Mesendoderm (in vitro differentiated cells): ENCODE data around the gene MOV10.

Source experiments
- DNase-seq: peaks from one replicate; pipeline ENCODE4 v3.0.0; 2013
- H2AK5ac ChIP-seq: 2 replicates; pipeline ENCODE4 v1.6.1; 2013; ENCODE audit warnings: low read length, inconsistent platforms
- H2BK120ac ChIP-seq: 2 replicates; pipeline ENCODE4 v1.6.1; 2013; ENCODE audit warnings: low read depth, mild to moderate bottlenecking, low read length, moderate library complexity, mixed read lengths
- H2BK15ac ChIP-seq: replicated peaks from 2 replicates; pipeline ENCODE4 v1.6.1; 2013; ENCODE audit warnings: low read depth, mild to moderate bottlenecking, moderate library complexity
- H2BK5ac ChIP-seq: 2 replicates; pipeline ENCODE4 v1.6.1; 2013; ENCODE audit warnings: low read length, inconsistent platforms
- H3K18ac ChIP-seq: 2 replicates; pipeline ENCODE4 v1.6.1; 2013; ENCODE audit warnings: mild to moderate bottlenecking, low read length, mixed read lengths
- H3K23ac ChIP-seq: one replicate; pipeline ENCODE4 v1.6.1; 2013; ENCODE audit warnings: low read length
- H3K27ac ChIP-seq: 2 replicates; pipeline ENCODE4 v1.5.1; 2013; ENCODE audit warnings: low read depth, mild to moderate bottlenecking, inconsistent platforms, low read length, moderate library complexity
- H3K27me3 ChIP-seq: 2 replicates; pipeline ENCODE4 v1.6.1; 2013; ENCODE audit warnings: low read length, control low read depth, mild to moderate bottlenecking, inconsistent platforms; ENCODE audit not compliant: insufficient read depth, poor library complexity
- H3K36me3 ChIP-seq: 2 replicates; pipeline ENCODE4 v1.6.1; 2013; ENCODE audit warnings: low read length, inconsistent platforms; ENCODE audit not compliant: control insufficient read depth, insufficient read depth
- H3K4ac ChIP-seq: one replicate; pipeline ENCODE4 v1.6.1; 2013; ENCODE audit warnings: low read depth, mild to moderate bottlenecking, low read length, moderate library complexity
- H3K4me1 ChIP-seq: 2 replicates; pipeline ENCODE4 v1.6.1; 2013; ENCODE audit warnings: low read depth, low read length, inconsistent platforms; ENCODE audit not compliant: control insufficient read depth
- H3K4me2 ChIP-seq: 2 replicates; pipeline ENCODE4 v1.6.1; 2013; ENCODE audit warnings: low read length
- H3K4me3 ChIP-seq: 2 replicates; pipeline ENCODE4 v1.5.1; 2013; ENCODE audit warnings: mild to moderate bottlenecking, low read length
- H3K56ac ChIP-seq: one replicate; pipeline ENCODE4 v1.6.1; 2013; ENCODE audit warnings: low read length
- H3K79me1 ChIP-seq: 2 replicates; pipeline ENCODE4 v1.6.1; 2013; ENCODE audit warnings: low read length, inconsistent platforms
- H3K79me2 ChIP-seq: 2 replicates; pipeline ENCODE4 v1.6.1; 2013; ENCODE audit warnings: mild to moderate bottlenecking, low read length; ENCODE audit not compliant: control insufficient read depth, insufficient read depth
- H3K9ac ChIP-seq: 2 replicates; pipeline ENCODE4 v1.6.1; 2013; ENCODE audit warnings: low read length, inconsistent platforms
- H4K5ac ChIP-seq: one replicate; pipeline ENCODE4 v1.6.1; 2013; ENCODE audit warnings: low read length
- H4K8ac ChIP-seq: one replicate; pipeline ENCODE4 v1.6.1; 2013; ENCODE audit warnings: low read depth, mild to moderate bottlenecking, control low read depth, low read length, moderate library complexity
- WGBS: extraction: QIAGEN DNeasy Blood & Tissue Kit; methylation state at CpG from one replicate; pipeline ENCODE4 v1.1.7; 2013; ENCODE audit warnings: low lambda C conversion rate, missing lambda C conversion rate; ENCODE audit not compliant: insufficient coverage; ENCODE audit errors: extremely low coverage; 5-methylcytosine and 5-hydroxymethylcytosine counted together

MOV10 gene

DNA sequence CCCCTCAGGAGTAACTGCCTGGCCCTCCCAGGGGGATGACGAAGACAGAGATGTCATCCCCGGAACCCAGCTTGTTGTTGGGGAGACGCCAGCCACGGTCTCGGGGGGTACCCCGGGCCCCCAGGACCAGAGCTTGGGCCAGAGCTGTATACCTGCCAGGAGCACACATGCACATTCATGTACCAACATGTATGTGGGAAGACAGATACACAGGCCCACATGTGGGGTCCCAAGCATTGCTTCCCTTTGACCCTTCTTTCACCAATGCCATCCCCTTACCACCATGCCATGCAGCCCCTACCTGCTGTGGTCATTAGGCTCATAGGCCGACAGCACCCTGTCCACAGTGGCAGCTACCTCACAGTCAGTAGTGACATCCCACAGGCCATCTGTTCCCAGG, 35.7 kb downstream of the MOV10 start:
- Histone ChIP-seq H3K79me2 (peaks cover 7% of the 10 kb centered on the region), H3K79me1 (peaks cover 4% of the 10 kb centered on the region), H3K4ac (no peak overlapping the region), H3K27ac (no peak overlapping the region), H3K9ac (no peak overlapping the region), H3K27me3 (no peaks in the 10 kb centered on the region), H2BK120ac (no peak overlapping the region), H4K8ac (no peak overlapping the region), H2AK5ac (no peak overlapping the region), H3K4me3 (no peak overlapping the region), H4K5ac (no peak overlapping the region), H3K56ac (no peak overlapping the region), H3K23ac (peak overlapping the region; percentile 66), H3K4me1 (peaks cover 20% of the 10 kb centered on the region), H2BK5ac (no peak overlapping the region), H2BK15ac (no peak overlapping the region), H3K18ac (no peak overlapping the region), H3K4me2 (no peak overlapping the region), H3K36me3 (no peaks in the 10 kb centered on the region)
- DNase-seq: no peak
- WGBS: no CpG with 5 or more reads among the region's 7 CpGs

DNA sequence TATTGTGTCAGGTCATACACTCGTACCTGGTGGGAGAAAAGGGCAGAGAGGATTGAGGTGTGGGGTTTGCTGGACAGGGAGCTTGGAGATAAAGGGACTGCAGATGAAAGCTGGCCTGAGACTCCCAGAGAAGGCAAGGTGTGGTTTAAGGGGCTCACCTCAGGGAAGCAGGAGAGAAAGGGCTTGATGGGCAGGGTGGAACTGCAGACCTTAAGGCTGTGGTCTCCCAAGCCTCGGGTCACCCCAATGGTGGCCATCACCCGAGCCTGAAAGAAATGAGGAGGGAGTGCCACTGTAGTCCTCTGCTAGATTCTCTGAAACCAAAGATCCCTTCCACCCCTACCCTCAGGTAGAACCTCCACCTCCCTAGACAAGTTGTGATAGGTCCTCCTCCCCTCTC, 36.1 kb downstream of the MOV10 start:
- Histone ChIP-seq H3K79me1 (peaks cover 3% of the 10 kb centered on the region), H3K4ac (no peak overlapping the region), H3K56ac (no peak overlapping the region), H3K23ac (peak overlapping the region; percentile 66), H4K5ac (no peak overlapping the region), H3K27me3 (no peaks in the 10 kb centered on the region), H2AK5ac (no peak overlapping the region), H2BK5ac (no peak overlapping the region), H3K4me3 (no peak overlapping the region), H3K9ac (no peak overlapping the region), H3K27ac (no peak overlapping the region), H2BK120ac (no peak overlapping the region), H3K4me1 (peaks cover 16% of the 10 kb centered on the region), H4K8ac (no peak overlapping the region), H3K79me2 (peaks cover 6% of the 10 kb centered on the region), H3K18ac (no peak overlapping the region), H2BK15ac (no peak overlapping the region), H3K4me2 (no peak overlapping the region), H3K36me3 (no peaks in the 10 kb centered on the region)
- DNase-seq: no peak
- no CpG with 5 or more reads among the region's 3 CpGs for WGBS

DNA sequence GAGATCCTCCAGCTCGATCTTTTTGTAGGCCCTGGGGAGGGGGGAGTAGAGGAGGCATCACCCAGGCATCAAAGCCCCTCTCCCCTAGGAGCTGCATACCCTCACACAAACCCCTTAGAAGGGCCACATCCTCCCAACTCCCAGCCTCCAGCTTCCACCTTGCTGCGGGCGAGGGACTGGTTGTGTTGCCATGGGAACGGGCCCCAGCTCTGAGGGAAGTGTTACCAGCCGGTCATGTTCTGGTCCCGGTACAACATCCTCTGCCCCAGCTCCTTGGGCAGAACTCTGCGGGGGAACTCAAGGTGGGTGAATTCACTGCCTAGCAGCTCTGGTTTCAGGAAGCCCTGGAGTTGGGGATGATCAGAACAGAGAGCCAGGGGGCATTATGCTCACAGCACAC, 36.6 kb downstream of the MOV10 start:
- Histone ChIP-seq H3K4ac (no peak overlapping the region), H4K5ac (no peak overlapping the region), H3K27ac (no peak overlapping the region), H3K18ac (no peak overlapping the region), H3K9ac (no peak overlapping the region), H2AK5ac (no peak overlapping the region), H3K36me3 (no peaks in the 10 kb centered on the region), H3K4me3 (no peak overlapping the region), H3K56ac (no peak overlapping the region), H3K79me1 (no peaks in the 10 kb centered on the region), H2BK5ac (no peak overlapping the region), H2BK15ac (no peak overlapping the region), H3K4me1 (peaks cover 13% of the 10 kb centered on the region), H3K23ac (no peak overlapping the region), H3K27me3 (no peaks in the 10 kb centered on the region), H3K79me2 (peaks cover 1% of the 10 kb centered on the region), H2BK120ac (no peak overlapping the region), H4K8ac (no peak overlapping the region), H3K4me2 (no peak overlapping the region)
- DNase-seq: peak; percentile 63
- no CpG with 5 or more reads among the region's 7 CpGs for WGBS

DNA sequence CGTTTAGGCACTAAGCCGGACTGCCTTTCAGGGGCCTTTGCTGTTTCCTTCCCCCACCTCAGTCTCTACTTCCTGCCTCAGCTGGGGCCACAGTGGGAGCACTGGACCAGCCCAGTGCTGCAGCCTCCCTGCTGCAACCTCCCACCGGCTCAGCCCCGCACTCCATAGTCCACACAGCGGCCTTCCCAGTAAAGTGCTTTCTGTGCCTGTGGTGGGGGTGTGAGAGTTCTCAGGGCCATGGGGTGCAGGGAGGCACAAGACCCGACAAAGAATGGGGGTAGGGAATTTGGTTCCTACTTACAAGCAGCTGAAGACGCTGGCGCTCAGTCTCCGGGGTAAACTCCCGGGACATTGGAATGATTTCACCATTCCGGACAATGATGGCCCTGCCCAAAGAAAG, 37.2 kb downstream of the MOV10 start:
- no peak overlapping the region for H2AK5ac ChIP-seq
- no peak overlapping the region for H3K27ac ChIP-seq
- H3K27me3 ChIP-seq: no peaks in the 10 kb centered on the region
- no peak overlapping the region for H4K8ac ChIP-seq
- no peak overlapping the region for H3K9ac ChIP-seq
- no peaks in the 10 kb centered on the region for H3K79me2 ChIP-seq
- no peaks in the 10 kb centered on the region for H3K36me3 ChIP-seq
- no peak overlapping the region for H2BK15ac ChIP-seq
- H3K79me1 ChIP-seq: no peaks in the 10 kb centered on the region
- H3K56ac ChIP-seq: peak overlapping the region; percentile 27
- no CpG with 5 or more reads among the region's 11 CpGs for WGBS
- no peak overlapping the region for H2BK5ac ChIP-seq
- no peak overlapping the region for H4K5ac ChIP-seq
- no peak overlapping the region for H3K4me2 ChIP-seq
- H3K18ac ChIP-seq: no peak overlapping the region
- no peak overlapping the region for H3K4ac ChIP-seq
- H3K4me3 ChIP-seq: no peak overlapping the region
- no peak overlapping the region for H3K23ac ChIP-seq
- H3K4me1 ChIP-seq: peaks cover 16% of the 10 kb centered on the region
- no peak overlapping the region for H2BK120ac ChIP-seq
- no peak for DNase-seq

DNA sequence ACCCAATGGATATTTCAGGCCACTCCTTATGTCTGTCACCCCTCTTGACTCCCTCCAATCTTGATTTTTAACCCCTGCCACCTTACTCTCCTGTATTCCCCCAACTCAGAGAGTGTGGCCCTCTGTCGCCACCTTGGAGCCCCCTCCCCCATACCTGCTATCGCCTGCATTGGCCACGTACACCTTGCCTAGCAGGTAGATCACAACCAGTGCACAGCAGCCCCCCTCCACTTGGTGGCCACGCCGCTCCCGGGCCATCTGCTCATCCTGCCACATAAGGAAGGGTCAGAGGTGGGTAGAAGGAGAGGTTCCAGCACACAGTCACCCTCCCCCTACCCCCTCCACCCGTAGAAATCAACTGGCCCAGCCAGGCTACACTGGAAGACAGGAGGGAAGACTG, 37.7 kb downstream of the MOV10 start:
- no peaks in the 10 kb centered on the region for H3K36me3 ChIP-seq
- H2BK5ac ChIP-seq: no peak overlapping the region
- no peak overlapping the region for H3K9ac ChIP-seq
- H4K5ac ChIP-seq: no peak overlapping the region
- no peak overlapping the region for H3K56ac ChIP-seq
- H3K18ac ChIP-seq: no peak overlapping the region
- H3K4me2 ChIP-seq: no peak overlapping the region
- no peaks in the 10 kb centered on the region for H3K79me2 ChIP-seq
- no peak overlapping the region for H3K27ac ChIP-seq
- DNase-seq: no peak
- no CpG with 5 or more reads among the region's 7 CpGs for WGBS
- H3K23ac ChIP-seq: no peak overlapping the region
- no peak overlapping the region for H4K8ac ChIP-seq
- no peak overlapping the region for H2AK5ac ChIP-seq
- H3K79me1 ChIP-seq: no peaks in the 10 kb centered on the region
- no peaks in the 10 kb centered on the region for H3K27me3 ChIP-seq
- H3K4me1 ChIP-seq: peaks cover 16% of the 10 kb centered on the region
- no peak overlapping the region for H3K4me3 ChIP-seq
- H2BK15ac ChIP-seq: no peak overlapping the region
- no peak overlapping the region for H2BK120ac ChIP-seq
- H3K4ac ChIP-seq: no peak overlapping the region

DNA sequence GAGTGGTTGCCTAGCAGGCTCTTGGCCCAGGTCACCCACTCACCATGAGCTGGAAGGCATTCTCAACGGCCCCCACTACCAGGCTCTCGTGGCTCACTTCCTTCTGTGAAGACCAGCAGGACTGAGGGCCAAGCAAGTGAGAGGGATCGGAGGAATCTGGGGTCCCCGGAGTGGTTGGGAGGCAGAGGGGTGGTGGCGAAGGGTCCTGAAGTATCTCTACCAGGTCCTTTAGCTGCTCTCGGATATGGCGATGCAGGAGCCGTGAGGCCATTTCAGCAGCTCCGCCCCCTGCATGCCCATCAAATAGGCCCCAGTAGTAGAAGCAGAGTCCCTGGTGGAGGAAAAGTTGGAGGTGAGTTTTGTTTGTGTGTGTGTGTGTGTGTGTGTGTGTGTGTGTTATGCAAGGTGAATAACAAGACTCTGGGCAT, 38.3 kb downstream of the MOV10 start:
- no CpG with 5 or more reads among the region's 9 CpGs for WGBS
- H4K8ac ChIP-seq: no peak overlapping the region
- no peaks in the 10 kb centered on the region for H3K36me3 ChIP-seq
- H3K79me2 ChIP-seq: no peaks in the 10 kb centered on the region
- no peak overlapping the region for H3K4me2 ChIP-seq
- H2BK15ac ChIP-seq: no peak overlapping the region
- no peak overlapping the region for H3K27ac ChIP-seq
- no peak overlapping the region for H3K4me3 ChIP-seq
- H2BK120ac ChIP-seq: no peak overlapping the region
- H2AK5ac ChIP-seq: no peak overlapping the region
- H3K18ac ChIP-seq: no peak overlapping the region
- no peak overlapping the region for H3K23ac ChIP-seq
- DNase-seq: peak; percentile 57
- H3K56ac ChIP-seq: no peak overlapping the region
- H3K79me1 ChIP-seq: no peaks in the 10 kb centered on the region
- no peak overlapping the region for H4K5ac ChIP-seq
- H3K9ac ChIP-seq: no peak overlapping the region
- no peaks in the 10 kb centered on the region for H3K27me3 ChIP-seq
- no peak overlapping the region for H2BK5ac ChIP-seq
- H3K4me1 ChIP-seq: peaks cover 13% of the 10 kb centered on the region
- H3K4ac ChIP-seq: no peak overlapping the region
